Stimulated activated CD8-positive, alpha-beta memory T cell treated with anti-CD3 and anti-CD28 coated beads, Interleukin-7, amount 100 ng/mL, for 1 hour (primary cell): ENCODE data around the gene WWOX.

Experiments used
- DNase-seq, 2 donors: peaks; one replicate each; pipeline ENCODE4 v3.0.0-alpha.2; 2020; ENCODE audit warnings: low read depth in 2 of 2

Gene WWOX

DNA sequence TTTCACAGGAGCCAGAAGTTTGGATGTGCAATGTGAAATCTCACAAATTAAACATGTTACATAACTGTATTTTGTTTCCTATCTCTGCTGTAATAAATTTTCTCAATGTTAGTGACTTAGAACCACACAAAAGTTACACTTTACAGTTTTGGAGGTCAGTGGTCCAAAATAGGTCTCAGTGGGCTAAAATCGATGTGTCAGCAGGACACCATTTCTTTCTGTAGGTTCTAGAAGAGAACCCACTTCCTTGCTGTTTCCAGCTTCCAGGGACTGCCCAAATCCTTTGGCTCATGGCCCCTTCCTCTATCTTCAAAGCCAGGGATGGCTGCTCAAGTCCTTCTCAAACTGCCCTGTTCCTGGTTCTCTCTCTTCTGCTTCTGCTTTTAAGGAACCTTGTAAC, 252.7 kb downstream of the WWOX start:
- DNase-seq, result no peak

GRCh38 chr16:78353640-78354275, 254.3 kb downstream of the WWOX start:
- no peak for DNase-seq

GRCh38 chr16:78362524-78363135, 263.2 kb downstream of the WWOX start:
- no peak for DNase-seq

GRCh38 chr16:78363843-78364555, 264.5 kb downstream of the WWOX start:
- DNase-seq, result no peak

- no peak for DNase-seq
These were observed 265.1 kb downstream of the WWOX start for GRCh38 chr16:78364556-78364880.

DNA sequence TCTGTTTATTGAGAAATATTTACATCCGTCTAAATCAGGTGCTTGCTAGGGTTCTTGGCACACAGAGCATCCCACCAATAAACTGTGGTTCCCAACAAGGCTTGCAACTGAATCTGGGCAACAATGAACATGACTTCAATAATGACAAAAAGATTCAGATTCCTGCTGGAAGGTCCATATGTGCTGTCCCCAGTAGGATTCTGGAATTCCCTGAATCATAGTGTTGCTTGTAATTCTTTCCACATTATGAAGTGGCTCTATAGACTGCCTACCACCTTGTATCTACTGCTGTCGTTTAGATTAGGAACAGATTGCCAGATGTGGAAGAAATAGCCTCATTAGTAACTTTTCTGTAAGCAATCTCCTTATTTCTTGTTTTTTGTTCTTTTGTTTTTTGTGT, 265.9 kb downstream of the WWOX start:
- no peak for DNase-seq

DNA sequence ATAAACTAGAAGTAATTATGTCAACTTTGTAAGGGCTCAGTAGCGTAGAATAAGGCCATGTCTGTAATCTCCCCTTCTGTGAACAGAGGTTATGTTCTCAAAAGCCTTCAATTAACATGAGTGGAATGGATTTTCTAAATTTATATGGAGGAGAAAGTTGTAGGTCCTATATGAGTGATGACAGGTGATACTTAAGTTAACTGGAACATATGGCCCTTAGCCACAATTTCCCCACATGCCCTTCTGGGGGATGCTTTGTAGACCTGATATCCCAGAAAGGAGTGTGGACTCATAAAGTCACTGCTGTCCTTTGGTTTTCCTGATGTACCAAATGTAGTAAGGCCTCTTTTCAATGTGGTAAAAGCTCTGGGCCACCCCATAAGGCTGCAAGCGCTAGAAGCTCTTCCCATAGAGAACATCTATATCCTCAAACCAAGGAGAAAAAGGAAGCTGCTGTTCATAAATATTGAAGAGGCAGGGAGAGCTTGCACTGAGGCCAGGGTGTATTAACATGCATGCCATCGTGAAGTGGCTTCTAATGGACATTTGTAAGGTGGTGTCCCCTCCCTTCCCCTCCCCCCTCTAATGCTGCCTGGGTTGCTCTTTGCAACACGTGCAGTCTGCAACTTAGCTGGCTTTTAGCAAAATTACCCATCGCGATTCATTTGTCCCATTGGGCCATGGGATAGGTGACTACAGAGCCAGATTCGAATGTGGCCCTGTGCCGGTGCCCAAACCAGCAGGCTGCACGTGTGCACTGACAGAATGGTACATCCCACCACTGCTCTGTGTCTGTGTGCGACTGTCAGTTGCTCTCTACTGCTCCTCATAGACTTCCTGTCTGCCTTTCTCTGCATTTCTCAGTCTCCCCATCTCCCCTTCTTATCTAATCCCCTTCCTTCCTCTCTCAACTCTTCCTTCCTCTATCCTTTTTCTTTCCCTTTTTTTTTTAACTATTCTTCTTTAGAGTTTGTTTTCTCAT, 269.0 kb downstream of the WWOX start:
- DNase-seq, result no peak

- no peak for DNase-seq
These were observed 272.8 kb downstream of the WWOX start for GRCh38 chr16:78372277-78372676.

DNA sequence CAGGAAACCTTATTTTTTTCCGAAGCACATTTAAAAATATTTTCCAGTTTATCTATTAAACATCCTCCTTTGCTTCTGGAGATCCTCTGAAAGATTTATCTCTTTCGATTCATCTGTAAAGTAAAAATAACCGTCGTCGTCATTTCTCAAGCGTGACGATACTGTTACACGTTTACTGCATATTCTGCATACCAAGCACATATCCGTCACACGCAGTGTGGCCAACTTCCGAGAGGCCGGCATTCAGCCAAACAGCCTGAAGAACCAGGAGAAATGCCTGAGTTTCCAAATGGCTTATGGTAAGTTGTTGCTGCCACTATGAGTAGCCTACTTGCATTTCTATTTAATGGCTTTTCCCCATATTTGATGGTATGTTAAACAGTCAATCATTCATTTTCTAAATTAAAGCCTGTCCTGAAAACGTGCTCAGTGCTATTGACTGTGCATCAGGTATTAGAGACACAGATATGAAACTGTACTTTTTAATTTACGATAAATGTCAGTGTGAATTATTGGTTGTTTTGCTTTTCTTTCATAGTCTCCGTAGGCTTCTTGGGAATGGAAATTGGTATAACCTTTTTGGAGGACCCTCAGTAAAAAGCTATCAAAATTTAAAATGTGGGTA, 275.7 kb downstream of the WWOX start:
- DNase-seq, result no peak

DNA sequence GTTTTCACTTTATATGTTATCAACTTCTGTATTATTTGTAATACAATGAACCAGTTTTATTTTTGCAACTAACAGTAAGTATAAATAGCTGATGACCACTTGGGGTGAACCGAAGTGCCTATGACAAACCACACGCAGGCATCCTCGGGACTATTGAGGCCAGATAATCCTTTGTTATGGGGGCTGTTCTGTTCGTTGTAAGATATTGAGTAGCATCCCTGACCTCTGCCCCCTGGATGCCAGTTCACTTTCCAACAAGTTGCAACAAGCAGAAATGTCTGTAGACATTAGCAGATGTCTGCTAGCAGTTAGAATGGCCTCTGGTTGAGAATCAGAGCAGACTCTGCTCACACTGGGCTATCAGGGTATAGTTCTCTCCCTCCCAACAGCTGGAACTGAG, 277.0 kb downstream of the WWOX start:
- no peak for DNase-seq

DNA sequence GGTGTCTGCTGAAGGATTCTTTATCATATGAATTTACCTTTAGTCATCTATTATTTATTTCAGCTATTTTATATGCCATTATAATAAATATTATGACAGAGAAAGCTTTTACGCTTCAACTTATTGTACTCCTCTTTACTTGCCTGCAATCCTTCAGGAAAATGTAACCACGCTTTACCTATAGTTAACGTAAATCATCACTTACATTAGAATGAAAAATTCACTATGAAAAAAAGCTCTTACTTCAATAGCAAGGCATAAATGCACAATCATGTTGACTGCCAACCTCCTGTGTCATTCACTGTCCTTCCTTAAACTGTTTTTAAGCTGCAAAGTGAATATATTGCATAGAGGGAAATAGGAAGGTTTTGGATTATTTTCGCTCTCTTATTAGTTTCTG, 277.9 kb downstream of the WWOX start:
- no peak for DNase-seq

- no peak for DNase-seq
These were observed 281.6 kb downstream of the WWOX start for GRCh38 chr16:78381060-78381459.

- no peak for DNase-seq
These were observed 283.7 kb downstream of the WWOX start for GRCh38 chr16:78383118-78383517.

DNA sequence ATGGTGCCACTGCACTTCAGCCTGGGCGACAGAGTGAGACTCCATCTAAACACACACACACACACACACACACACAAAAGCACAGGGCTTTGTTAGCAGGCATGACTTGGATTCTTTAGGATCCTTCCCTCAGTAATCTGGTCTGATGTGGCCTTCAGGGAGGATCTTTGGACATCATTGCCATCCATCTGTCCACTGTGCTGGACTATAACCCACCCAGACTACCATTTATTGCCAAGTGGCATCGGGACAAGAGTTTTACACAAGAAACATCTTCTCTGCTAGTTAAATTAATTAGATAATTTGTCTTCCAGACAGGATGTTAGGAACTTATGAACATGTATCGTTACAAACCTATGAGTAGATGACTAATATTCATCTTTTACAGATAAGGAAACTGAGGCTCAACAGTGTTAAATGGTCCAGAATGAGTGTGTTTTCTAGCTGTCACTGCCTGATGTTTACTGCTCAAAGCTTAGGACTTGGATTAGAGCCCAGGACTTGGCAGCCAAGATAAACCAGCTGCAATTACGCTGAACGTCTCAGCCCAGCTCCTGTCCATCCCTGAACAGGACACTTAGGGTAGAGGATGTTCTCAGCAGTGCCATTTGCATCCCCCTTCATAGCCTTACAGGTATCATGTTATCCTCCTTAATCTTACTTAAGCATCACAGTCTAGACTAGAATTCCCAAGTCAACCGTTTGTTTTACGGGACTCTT, 285.8 kb downstream of the WWOX start:
- DNase-seq, result no peak

DNA sequence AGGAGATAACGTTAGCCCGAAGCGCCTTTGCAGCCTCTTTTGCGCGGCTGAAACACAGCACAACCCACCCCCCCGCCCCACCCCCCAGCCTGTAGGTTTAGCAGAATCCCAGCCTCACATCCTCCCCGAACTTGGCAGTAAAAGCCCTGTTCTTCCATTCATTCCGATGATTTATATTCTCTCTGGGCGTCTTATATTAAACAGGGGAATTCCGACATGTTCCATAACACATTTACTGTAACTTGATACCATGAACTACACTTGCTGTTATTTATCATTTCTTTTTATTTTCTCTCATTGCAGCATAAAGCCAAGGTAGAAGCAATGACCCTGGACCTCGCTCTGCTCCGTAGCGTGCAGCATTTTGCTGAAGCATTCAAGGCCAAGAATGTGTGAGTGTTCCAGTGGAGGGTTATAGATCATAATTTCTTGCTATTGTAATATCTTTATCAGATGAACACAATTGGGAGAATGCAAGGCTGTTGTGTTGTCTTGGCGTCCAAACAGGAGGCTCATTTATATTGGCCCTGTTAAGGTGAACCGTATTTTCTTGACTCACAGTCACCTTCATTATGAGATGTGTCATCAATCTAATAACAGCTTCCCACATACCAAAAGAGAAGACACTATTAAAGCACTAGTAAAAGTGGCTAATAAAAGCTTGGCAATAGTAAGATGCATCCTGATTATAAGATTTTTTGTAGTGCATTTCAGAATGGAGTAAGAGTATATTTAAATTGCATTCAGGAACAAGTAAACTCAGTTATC, 287.3 kb downstream of the WWOX start:
- DNase-seq, result no peak

DNA sequence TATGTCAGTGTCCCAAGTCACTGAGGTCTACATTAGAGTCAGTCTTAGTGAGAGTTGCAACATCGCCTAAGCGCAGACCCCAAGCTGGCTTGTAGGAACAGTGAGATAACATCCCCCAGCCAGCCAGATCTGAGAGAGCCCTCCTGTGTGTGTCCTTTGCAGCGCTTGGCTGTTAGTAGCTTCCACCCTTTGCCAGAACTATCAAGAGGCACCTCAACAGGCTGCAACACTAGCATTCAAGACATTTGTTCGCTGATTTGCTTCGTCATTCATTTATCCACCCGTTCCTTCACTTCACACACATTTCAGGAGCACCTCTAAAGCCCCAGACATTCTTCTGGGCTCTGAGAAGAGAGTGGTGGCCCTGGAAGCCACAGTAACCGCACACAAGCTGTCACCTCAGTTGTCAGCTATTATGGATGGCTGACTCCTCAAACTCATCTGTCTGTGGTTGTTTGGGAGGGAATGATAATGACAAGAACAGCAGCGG, 289.6 kb downstream of the WWOX start:
- no peak for DNase-seq

GRCh38 chr16:78390092-78390491, 290.6 kb downstream of the WWOX start:
- DNase-seq, result no peak

DNA sequence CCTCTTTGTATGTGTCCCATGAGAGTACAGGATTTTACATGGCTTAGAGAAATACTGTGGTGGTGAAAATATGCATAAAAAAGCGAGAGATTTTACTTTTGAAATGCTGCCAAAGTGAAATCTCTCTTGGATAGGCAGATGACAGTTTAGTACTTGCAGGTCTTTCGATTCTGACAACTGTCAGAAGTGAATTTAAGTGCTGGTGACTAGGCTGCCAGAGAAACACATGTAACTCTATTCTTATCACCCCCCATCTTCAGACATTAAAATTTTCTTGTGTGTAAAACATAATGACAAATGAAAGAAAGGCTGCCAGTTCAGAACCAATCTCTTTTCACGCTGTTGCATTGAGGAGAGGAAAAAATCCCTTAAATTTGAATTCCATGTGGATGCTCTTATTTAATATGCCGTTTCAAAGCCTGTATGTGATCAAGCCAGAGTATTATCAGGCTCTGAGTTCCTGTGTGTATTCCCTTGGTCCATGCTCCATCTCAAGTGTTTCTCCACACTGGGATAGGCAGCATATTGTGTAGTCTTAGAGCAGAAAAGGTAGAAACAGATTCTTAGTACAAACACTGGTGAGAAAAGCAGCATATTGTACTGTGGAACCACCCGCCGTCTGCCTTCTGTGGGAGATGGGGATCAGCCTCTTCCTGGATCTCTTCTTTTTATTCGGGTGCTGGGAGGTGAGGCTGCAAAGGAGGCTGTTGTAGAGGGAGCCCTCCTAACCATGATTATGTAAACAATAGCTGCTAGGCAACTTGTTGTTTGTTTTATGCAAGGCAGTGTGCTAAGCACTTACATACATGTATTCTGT, 291.3 kb downstream of the WWOX start:
- DNase-seq, result no peak

- no peak for DNase-seq
These were observed 293.2 kb downstream of the WWOX start for GRCh38 chr16:78392585-78393195.
